OCI-LY1 (cell line): ENCODE results near the gene IGF2BP2.

Experiments used
- EZH2 ChIP-seq: fragments of 200-600 bp; sonication (generic), shearing (Covaris generic); IDR thresholded peaks from 2 replicates; pipeline ENCODE4 v1.8.0; 2017; ENCODE audit warnings: borderline replicate concordance, mixed run types, mild to moderate bottlenecking, antibody characterized with exemption, low read length, moderate library complexity, mixed read lengths
- TF ChIP-seq, protein P1 (sequence below): fragments of 200-600 bp; sonication (generic), shearing (Covaris generic); IDR thresholded peaks from 2 replicates; pipeline ENCODE4 v1.5.1; 2017; ENCODE audit warnings: mild to moderate bottlenecking, antibody characterized with exemption, low read length, moderate library complexity, mixed read lengths

DNA sequence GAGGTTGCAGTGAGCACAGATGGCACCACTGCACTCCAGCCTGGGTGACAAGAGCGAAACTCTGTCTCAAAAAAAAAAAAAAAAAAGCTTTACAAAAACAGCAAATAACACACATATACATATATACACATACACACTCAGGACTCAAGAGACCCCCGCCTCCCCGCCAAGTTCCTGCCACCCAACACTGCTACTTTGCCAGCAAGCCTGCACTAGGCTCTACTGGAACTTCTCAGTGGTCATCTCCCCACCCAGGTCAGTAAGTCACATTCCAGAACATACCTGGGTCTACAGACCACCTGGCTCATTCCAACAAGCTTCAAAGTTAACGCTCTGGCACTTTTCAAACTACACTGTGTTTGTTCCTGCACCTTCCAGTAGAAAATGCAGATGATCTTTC is 176.4 kb downstream of the IGF2BP2 start:
- TF ChIP-seq, protein P1, sequence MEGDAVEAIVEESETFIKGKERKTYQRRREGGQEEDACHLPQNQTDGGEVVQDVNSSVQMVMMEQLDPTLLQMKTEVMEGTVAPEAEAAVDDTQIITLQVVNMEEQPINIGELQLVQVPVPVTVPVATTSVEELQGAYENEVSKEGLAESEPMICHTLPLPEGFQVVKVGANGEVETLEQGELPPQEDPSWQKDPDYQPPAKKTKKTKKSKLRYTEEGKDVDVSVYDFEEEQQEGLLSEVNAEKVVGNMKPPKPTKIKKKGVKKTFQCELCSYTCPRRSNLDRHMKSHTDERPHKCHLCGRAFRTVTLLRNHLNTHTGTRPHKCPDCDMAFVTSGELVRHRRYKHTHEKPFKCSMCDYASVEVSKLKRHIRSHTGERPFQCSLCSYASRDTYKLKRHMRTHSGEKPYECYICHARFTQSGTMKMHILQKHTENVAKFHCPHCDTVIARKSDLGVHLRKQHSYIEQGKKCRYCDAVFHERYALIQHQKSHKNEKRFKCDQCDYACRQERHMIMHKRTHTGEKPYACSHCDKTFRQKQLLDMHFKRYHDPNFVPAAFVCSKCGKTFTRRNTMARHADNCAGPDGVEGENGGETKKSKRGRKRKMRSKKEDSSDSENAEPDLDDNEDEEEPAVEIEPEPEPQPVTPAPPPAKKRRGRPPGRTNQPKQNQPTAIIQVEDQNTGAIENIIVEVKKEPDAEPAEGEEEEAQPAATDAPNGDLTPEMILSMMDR, result no peak
- TF ChIP-seq EZH2, result no peak
